KOPT-K1 (cell line): ENCODE results near the gene HOXD9.

ENCODE experiments used
- H3K27ac ChIP-seq: fragments of 200-600 bp; sonication (generic); 2 replicates; pipeline ENCODE4 v1.5.1; 2016; ENCODE audit warnings: antibody characterized with exemption, mild to moderate bottlenecking, low read depth, low read length; ENCODE audit not compliant: poor library complexity, severe bottlenecking
- H3K36me3 ChIP-seq: fragments of 200-600 bp; sonication (generic); 2 replicates; pipeline ENCODE4 v1.5.1; 2017; ENCODE audit warnings: antibody characterized with exemption, mild to moderate bottlenecking, low read length, moderate library complexity; ENCODE audit not compliant: insufficient read depth
- H3K9me3 ChIP-seq: fragments of 200-600 bp; sonication (generic); 2 replicates; pipeline ENCODE4 v1.5.1; 2017; ENCODE audit warnings: antibody characterized with exemption, low read length, mild to moderate bottlenecking; ENCODE audit not compliant: insufficient read depth, poor library complexity, severe bottlenecking

The HOXD9 gene

DNA sequence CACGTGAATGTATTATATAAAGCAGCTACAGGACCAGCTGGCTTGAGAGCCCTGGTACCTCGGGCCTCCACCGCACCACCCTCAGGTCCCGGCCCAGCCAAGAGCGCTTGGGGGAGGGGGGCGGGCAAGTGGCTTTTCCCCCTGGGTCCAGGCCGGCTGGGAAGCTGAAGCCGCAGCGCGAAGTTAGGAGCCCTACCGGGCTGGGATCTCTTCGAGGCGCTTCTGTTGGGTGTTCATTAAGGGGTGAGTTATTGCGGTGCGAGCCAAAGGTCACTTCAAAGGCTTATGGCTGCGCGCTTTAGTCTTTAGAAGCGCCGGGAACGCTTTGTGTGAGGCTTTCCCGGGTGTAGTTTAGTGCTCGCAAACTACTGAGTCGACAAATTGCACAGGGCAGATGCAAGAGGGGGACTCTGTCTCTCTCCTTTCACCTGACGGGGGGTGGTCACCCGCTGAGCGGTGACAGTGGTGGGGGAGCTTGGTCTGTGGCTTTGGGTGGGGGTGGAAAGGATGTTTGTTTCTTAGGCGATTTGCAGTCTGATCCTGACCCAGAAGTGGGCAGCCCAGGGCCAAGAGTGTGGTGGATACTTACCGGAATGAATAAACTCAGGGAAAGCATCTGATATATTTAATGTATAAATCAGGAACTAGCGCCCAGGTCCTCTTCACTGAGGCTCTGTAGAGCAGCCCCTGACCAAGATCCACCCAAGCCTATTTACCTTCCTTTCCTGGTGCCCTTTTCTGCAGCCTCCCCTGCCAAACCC is 40.6 kb downstream of the HOXD9 start:
- H3K27ac ChIP-seq = no peak overlapping the region
- no peaks in the 10 kb centered on the region for H3K36me3 ChIP-seq
- H3K9me3 ChIP-seq = no peaks in the 10 kb centered on the region

DNA sequence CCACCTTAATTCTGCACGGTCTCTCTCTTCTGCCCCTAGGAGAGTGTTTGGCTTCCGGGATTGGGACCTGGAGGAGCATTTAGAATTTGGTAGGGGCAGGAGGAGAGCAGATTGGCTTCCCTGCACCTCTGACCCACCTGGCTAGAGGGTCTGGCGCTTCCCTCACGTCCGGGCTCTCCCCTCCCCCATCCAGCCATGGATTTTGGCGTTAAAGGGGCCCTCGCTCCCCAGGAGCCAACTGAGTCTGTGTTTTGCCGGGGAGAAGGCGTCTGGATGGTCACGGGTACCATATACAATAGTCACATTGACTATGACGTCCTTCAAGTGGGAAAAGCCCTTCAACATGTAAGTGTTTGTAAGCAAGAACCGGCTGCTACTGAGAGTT is 41.1 kb downstream of the HOXD9 start:
- H3K27ac ChIP-seq = no peak overlapping the region
- no peaks in the 10 kb centered on the region for H3K9me3 ChIP-seq
- H3K36me3 ChIP-seq = no peaks in the 10 kb centered on the region

DNA sequence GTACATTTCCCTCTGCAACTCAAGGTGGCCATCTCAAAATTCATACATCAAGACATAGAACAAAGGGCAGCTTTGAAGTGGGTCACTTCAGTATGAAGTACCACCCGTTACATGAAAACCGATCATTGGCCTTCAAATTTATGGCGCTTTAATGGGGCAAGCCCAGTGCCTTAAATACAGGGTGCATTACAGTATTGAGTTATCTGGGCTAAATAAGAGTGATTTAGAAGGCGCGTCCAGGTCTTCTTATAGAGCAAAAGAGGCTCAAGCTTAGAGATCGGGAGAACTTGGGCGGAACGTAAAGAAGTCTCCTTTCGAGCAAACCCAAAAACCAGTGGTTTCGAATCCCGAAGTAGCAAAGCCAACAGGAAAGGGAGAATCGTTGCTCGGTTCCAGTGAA is 41.7 kb downstream of the HOXD9 start:
- no peaks in the 10 kb centered on the region for H3K9me3 ChIP-seq
- no peak overlapping the region for H3K27ac ChIP-seq
- no peaks in the 10 kb centered on the region for H3K36me3 ChIP-seq

DNA sequence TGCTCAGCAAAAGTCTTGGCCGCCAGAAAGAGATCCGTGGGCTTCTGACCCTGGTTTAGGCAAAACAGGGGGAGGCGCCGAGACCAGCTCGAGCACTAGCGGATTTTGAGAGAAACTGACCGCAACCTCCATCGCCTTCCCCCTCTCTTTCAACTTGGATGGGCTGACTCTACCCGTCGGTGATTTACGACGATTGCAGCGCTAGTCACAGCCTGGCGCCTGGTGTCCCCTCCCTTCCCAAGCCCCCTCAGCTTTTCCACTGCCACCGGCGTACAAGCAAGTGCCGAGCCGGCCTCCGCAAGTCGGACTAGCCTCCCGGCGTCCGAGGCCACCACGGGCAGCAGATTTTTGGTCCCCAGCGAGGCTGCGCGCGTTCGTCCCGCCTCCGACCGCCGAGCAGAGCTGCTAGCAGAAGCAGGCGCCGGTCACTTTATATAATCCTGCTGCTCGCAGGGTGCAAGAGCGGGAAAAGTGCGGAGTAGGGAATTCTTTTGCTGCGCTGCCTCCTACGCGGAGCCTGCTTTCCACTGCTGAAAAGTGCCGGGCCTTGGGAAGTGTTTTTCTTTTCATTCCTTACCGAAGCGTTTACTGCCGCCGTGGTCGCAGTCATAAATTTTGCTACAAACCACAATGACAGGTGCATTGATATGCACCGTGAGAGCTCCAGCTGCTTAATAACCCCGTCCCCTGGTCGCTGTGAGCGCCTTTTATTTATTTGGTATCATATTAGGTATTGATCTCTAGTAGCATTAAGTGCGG is 42.3 kb downstream of the HOXD9 start:
- H3K36me3 ChIP-seq = no peaks in the 10 kb centered on the region
- no peak overlapping the region for H3K27ac ChIP-seq
- no peaks in the 10 kb centered on the region for H3K9me3 ChIP-seq

DNA sequence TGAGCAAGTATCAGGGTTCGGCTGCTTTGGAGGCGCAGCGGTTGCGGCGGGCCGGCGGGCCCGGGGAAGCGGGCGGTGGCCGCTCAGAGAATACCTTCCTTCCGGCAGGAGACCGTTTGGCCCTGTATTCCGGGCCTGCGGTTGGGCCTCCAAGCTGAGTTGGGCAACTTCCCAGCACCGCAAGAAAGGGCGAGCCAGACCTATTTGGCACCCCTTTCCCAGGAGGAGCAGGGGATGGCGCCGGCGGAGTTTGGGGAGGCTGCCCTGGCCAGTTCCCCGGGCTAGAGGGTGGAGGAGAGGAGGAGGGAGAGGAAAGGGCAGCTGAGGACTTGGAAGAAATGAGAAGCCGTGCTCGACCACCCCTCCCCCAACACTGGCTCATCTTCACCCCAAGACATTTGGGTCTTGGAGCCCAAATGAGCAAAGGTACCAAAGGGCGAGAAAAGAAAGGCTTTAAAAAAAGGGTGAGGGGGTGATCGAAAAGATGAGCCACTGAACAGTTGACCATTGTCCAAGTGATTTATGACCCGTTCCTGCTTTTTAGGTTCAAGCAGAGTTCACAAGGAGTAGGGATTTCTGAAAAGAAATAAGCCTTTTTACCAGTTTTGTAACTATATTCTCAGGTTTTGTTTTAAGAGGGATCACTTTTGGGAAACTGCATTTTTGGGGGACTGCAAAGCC is 43.0 kb downstream of the HOXD9 start:
- no peaks in the 10 kb centered on the region for H3K36me3 ChIP-seq
- H3K27ac ChIP-seq = no peak overlapping the region
- no peaks in the 10 kb centered on the region for H3K9me3 ChIP-seq

DNA sequence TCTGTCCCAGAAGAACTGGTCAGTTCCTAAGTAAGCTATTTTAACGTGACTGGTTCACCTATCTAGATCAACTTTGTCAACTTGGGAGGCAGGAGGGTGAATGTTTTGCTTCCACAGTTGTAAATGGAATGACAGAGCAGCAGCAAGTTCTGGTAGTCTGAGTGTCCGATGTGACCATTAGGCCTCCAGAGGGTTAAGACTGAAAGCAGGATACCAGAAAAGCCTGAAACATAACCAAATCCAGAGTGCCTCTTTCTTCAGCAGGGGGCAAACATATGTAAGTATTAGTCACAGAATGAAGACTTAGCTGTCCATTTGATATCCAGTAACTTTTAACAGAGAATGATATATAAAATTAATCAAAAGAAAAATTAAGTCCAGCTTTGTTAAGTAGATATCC is 43.8 kb downstream of the HOXD9 start:
- Histone ChIP-seq H3K27ac (no peak overlapping the region), H3K9me3 (no peaks in the 10 kb centered on the region), H3K36me3 (no peaks in the 10 kb centered on the region)

DNA sequence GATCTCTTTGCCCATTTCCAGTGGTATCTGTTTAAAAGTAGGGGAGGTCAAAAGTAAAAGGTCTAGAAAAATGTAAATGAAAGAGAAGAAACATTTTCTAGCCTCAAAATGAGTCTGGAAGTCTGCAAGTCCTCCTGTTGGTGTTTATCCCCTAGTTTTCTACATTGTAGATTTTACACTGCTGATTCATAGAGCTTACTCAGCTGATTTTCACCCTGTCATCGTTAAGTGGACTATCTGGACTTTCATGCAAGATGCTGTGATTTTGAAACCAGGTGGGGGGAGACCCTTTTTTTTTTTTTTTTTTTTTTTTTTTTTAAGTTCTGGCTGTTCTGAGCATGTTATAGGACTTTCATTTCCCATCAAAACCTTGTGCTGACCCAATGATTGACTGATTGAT is 44.9 kb downstream of the HOXD9 start:
- H3K36me3 ChIP-seq = no peaks in the 10 kb centered on the region
- H3K27ac ChIP-seq = no peak overlapping the region
- no peaks in the 10 kb centered on the region for H3K9me3 ChIP-seq

DNA sequence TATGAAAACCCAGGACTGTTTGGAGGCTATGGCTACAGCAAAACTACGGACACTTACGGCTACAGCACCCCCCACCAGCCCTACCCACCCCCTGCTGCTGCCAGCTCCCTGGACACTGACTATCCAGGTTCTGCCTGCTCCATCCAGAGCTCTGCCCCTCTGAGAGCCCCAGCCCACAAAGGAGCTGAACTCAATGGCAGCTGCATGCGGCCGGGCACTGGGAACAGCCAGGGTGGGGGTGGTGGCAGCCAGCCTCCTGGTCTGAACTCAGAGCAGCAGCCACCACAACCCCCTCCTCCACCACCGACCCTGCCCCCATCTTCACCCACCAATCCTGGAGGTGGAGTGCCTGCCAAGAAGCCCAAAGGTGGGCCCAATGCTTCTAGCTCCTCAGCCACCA is 46.7 kb downstream of the HOXD9 start:
- H3K36me3 ChIP-seq = no peaks in the 10 kb centered on the region
- H3K27ac ChIP-seq = no peak overlapping the region
- no peaks in the 10 kb centered on the region for H3K9me3 ChIP-seq

DNA sequence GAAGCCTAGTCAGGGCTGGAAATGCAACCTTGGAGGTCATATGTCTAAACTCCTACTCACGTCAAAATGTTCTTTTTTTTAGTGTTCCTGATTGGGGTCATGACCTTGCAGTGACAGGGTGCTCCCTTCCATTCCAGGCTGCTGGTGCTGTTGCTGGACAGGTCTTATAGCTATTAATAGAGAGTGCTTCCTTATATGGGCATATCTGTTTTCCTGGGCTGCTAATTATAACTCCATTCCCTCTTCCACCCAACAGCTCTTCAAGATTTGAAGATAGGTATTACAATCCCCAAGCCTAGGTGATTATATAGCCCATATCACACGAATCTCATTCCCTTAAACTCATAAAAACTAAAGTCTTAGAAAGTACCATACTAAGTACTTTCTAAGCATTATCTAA is 47.2 kb downstream of the HOXD9 start:
- H3K27ac ChIP-seq = no peak overlapping the region
- no peaks in the 10 kb centered on the region for H3K9me3 ChIP-seq
- no peaks in the 10 kb centered on the region for H3K36me3 ChIP-seq

DNA sequence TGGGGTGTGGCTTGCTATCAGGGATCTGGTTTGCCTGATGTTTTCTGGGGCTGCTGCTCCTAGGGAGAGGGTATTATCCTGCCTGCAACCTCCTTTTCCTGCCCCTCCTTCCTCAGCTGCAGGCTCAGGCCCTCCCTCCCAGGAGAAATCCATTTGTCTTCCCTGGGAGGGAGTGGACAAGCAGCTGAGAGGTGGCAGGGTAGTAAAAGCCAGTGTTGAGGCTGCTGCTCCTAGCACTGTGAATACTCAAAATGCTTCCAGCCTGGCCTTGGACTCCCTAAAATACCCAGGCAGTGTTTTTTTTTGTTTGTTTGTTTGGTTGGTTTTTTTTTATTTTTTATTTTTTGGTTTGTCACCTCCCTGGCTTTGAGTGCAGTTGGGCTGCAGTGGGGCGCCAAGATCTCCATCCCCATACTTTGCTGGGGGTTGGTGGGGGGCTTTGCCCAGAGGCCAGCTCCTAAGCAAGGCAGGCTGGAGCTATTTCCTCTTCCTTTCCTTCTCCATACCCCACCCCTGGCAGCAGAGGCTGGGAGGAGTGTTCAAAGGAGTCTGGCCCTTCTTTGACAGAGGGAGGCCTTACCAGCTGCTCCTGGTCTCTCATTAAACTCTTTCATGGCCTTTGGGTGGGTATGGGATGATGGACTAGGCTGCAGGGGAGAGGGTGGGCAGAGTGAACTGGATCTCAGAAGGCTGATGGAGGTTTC is 48.2 kb downstream of the HOXD9 start:
- H3K27ac ChIP-seq = no peak overlapping the region
- H3K36me3 ChIP-seq = no peaks in the 10 kb centered on the region
- H3K9me3 ChIP-seq = no peaks in the 10 kb centered on the region

DNA sequence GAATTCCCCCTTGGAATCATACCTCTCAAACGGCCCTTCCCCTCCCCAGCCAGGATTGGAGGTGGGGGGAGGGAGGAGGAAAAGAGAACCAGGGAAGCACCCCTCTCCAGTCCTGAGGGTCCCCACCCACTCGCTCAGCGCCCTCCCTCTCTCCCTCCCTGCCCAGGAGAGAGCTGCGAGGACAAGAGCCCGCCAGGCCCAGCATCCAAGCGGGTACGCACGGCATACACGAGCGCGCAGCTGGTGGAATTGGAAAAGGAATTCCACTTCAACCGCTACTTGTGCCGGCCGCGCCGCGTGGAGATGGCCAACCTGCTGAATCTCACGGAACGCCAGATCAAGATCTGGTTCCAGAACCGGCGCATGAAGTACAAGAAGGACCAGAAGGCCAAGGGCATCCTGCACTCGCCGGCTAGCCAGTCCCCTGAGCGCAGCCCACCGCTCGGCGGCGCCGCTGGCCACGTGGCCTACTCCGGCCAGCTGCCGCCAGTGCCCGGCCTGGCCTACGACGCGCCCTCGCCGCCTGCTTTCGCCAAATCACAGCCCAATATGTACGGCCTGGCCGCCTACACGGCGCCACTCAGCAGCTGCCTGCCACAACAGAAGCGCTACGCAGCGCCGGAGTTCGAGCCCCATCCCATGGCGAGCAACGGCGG is 49.0 kb downstream of the HOXD9 start:
- Histone ChIP-seq H3K9me3 (no peaks in the 10 kb centered on the region), H3K27ac (no peak overlapping the region), H3K36me3 (no peaks in the 10 kb centered on the region)

DNA sequence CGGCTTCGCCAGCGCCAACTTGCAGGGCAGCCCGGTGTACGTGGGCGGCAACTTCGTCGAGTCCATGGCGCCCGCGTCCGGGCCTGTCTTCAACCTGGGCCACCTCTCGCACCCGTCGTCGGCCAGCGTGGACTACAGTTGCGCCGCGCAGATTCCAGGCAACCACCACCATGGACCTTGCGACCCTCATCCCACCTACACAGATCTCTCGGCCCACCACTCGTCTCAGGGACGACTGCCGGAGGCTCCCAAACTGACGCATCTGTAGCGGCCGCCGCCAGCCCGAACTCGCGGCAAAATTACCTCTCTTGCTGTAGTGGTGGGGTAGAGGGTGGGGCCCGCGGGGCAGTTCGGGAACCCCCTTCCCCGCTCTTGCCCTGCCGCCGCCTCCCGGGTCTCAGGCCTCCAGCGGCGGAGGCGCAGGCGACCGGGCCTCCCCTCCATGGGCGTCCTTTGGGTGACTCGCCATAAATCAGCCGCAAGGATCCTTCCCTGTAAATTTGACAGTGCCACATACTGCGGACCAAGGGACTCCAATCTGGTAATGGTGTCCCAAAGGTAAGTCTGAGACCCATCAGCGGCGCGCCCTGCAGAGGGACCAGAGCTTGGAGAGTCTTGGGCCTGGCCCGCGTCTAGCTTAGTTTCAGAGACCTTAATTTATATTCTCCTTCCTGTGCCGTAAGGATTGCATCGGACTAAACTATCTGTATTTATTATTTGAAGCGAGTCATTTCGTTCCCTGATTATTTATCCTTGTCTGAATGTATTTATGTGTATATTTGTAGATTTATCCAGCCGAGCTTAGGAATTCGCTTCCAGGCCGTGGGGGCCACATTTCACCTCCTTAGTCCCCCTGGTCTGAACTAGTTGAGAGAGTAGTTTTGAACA is 49.7 kb downstream of the HOXD9 start:
- Histone ChIP-seq H3K36me3 (no peaks in the 10 kb centered on the region), H3K27ac (no peak overlapping the region), H3K9me3 (no peaks in the 10 kb centered on the region)

DNA sequence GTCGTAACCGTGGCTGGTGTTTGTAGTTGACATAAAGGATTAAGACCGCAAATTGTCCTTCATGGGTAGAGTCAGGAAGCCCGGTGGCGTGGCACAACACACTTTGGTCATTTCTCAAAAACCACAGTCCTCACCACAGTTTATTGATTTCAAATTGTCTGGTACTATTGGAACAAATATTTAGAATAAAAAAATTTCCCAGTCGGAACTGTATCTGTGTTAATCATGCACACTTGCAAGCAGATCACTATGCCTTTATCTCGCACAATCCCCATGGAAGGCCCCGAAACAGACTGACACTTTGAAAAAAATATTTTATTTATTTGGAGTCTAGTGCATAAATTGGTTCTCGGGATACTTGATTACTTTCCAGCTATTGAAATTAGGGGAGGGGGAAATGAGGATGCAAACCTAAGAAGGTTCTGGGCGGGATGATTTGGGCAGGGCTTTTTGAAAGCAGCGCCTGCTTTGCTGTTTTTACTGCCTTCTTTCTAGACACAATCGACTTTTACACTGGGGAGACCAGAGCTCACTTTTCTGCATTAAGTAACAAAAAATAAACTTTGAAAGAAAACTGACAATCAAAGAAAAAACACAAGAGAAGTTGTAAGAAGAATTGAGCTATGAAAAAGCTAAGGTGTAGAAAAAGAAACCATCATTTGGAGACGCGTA is 50.5 kb downstream of the HOXD9 start:
- H3K27ac ChIP-seq = no peak overlapping the region
- H3K36me3 ChIP-seq = no peaks in the 10 kb centered on the region
- H3K9me3 ChIP-seq = peaks cover 3% of the 10 kb centered on the region
